Spleen (tissue), 11 donors: ENCODE results near the gene PLXNA3. TPM values are rescaled to one million over a fixed set of nuclear protein-coding genes. Genes with fewer than 3 reads are reported as not detected.

Source experiments
- DNase-seq: peaks from one replicate; pipeline ENCODE4 v3.0.0-alpha.2; 2020
- H3K27ac ChIP-seq, 8 donors: fragments of 200-600 bp; sonication (generic) in 7 of 8; 1 replicate in 4 of 8; 2 replicates in 4 of 8; pipeline versions ENCODE4 v1.5.0 to v1.8.0; 2016 to 2021; ENCODE audit warnings: inconsistent platforms in 4 of 8, mild to moderate bottlenecking in 4 of 8, moderate library complexity in 1 of 8
- H3K27me3 ChIP-seq, 7 donors: fragments of 200-600 bp; sonication (generic) in 6 of 7; replicated peaks in 1 of 7; 1 replicate in 4 of 7; 2 replicates in 3 of 7; pipeline versions ENCODE4 v1.5.0 to v1.8.0; 2016 to 2021; ENCODE audit warnings: inconsistent platforms in 3 of 7, mild to moderate bottlenecking in 1 of 7
- H3K36me3 ChIP-seq, 6 donors: fragments of 200-600 bp; sonication (generic) in 5 of 6; 1 replicate in 4 of 6; 2 replicates in 2 of 6; pipeline versions ENCODE4 v1.5.0 to v1.8.0; 2016 to 2021; ENCODE audit warnings: inconsistent platforms in 2 of 6
- H3K4me1 ChIP-seq, 6 donors: fragments of 200-600 bp; sonication (generic) in 5 of 6; 1 replicate in 3 of 6; 2 replicates in 3 of 6; pipeline versions ENCODE4 v1.5.0 to v1.8.0; 2016 to 2021; ENCODE audit warnings: inconsistent platforms in 3 of 6
- H3K4me3 ChIP-seq, 8 donors: fragments of 200-600 bp; sonication (generic) in 7 of 8; 1 replicate in 4 of 8; 2 replicates in 4 of 8; pipeline versions ENCODE4 v1.5.0 to v1.8.0; 2016 to 2021; ENCODE audit warnings: inconsistent platforms in 4 of 8, mild to moderate bottlenecking in 4 of 8, moderate library complexity in 2 of 8
- H3K9me3 ChIP-seq, 8 donors: fragments of 200-600 bp; sonication (generic) in 7 of 8; 1 replicate in 4 of 8; 2 replicates in 4 of 8; pipeline versions ENCODE4 v1.5.0 to v1.8.0; 2016 to 2021; ENCODE audit warnings: inconsistent platforms in 4 of 8
- CTCF ChIP-seq, 11 experiments: fragments of 200-600 bp in 7 of 11; fragments of 450-650 bp in 4 of 11; sonication (generic) in 4 of 11; IDR thresholded peaks in 8 of 11; conservative IDR thresholded peaks in 3 of 11; 1 replicate in 7 of 11; 2 replicates in 4 of 11; pipeline versions ENCODE4 v1.4.0 to v1.8.0; 2016 to 2021; ENCODE audit warnings: antibody characterized with exemption in 11 of 11, inconsistent platforms in 4 of 11, mild to moderate bottlenecking in 1 of 11
- POLR2A ChIP-seq, 3 donors: fragments of 450-650 bp; IDR thresholded peaks; one replicate each; pipeline ENCODE4 v1.5.1; 2017; ENCODE audit warnings: antibody characterized with exemption in 3 of 3, mild to moderate bottlenecking in 1 of 3
- POLR2AphosphoS5 ChIP-seq, 3 donors: sonication (generic); formaldehyde crosslinking; IDR thresholded peaks; one replicate each; pipeline ENCODE4 v1.5.1; 2017; ENCODE audit warnings: antibody characterized with exemption in 3 of 3
- WGBS, 5 donors: extraction: QIAGEN DNeasy Blood & Tissue Kit in 3 of 5; methylation state at CpG; one replicate each; pipeline versions ENCODE4 v1.1.5 to v1.1.7; 2013 to 2018; 5-methylcytosine and 5-hydroxymethylcytosine counted together
- intact Hi-C: fragments of 100-400 bp; cut with DNase I; formaldehyde crosslinking; loops from one replicate; pipeline ENCODE4 v1.15.0; 2023; ENCODE audit warnings: low total_unique reads
- polyA plus RNA-seq, 3 donors: library from polyadenylated mRNA; stranded (reverse); fragments of 200-250 nt; gene quantifications; one replicate each; pipeline ENCODE4 v1.2.1, GENCODE V29; 2013
- total RNA-seq, 7 donors: library from RNA; depleted of rRNA in 3 of 7; stranded (reverse); fragments of >200 nt in 3 of 7; fragmentation: NEBNext Ultra II Directional in 4 of 7; extraction: Animal tissue kit (Norgen Biotek cat#: 25700) in 4 of 7; gene quantifications; one replicate each; pipeline versions ENCODE4 v1.1.0 to v1.2.1, GENCODE V29; 2016 to 2021
- donor health status: healthy with polysubstance abuse.
- donor health status: DM: no; HTN: no; CAD: no; lungs with moderate emphysema.
- donor health status: DM: no; HTN: no; CAD: no.
- donor health status: Bipolar disorder and iron deficiency.
- donor health status: healthy.
- donor health status: DM: no; HTN: no; CAD: no.
- donor health status: DM: yes; HTN: yes; CAD: no.

The PLXNA3 gene
- total and polyA plus RNA-seq, 10 donors, result 2.5 to 46.8 (median 14.7) TPM

- H3K4me3 ChIP-seq, result peak within 1 kb of the TSS; percentile 61 to 93 (median 76)
- WGBS, 5 donors, result 0 to 58% (median 1%) methylated on average over 8 to 93 of the region's 93 CpGs
- no peaks in the 10 kb centered on the region for H3K27me3 ChIP-seq
- TF ChIP-seq CTCF (IDR thresholded peaks at IDR 0.05 in 8 of 11, conservative IDR thresholded peaks at IDR 0.05 in 3 of 11), result no peak
- peak in 1 of 3 donors; percentile 23 for TF ChIP-seq POLR2A (IDR thresholded peaks at IDR 0.05)
- TF ChIP-seq POLR2AphosphoS5 (IDR thresholded peaks at IDR 0.05), result peak; percentile 80 to 84 (median 81)
- peaks cover 4 to 55% (median 17%) of the 10 kb centered on the region in 6 donors for H3K4me1 ChIP-seq
- H3K36me3 ChIP-seq, result peaks cover 0 to 77% (median 25%) of the 10 kb centered on the region in 6 donors
- no peaks in the 10 kb centered on the region for H3K9me3 ChIP-seq
- DNase-seq, result peak; percentile 89
- H3K27ac ChIP-seq, result peak within 1 kb of the TSS; percentile 60 to 95 (median 90)
- intact Hi-C loops, result no loop called here
These were observed 20.9 kb upstream of the PLXNA3 start, which contains the start of gene GDI1 for GRCh38 chrX:154436983-154437752. Gene GDI1, plus strand, starts transcription at chrX:154437154. Its CDS starts 101 bp downstream, at chrX:154437255.

- H3K9me3 ChIP-seq, result no peaks in the 10 kb centered on the region
These were observed 19.8 kb upstream of the PLXNA3 start for GRCh38 chrX:154437971-154438893.

GRCh38 chrX:154439841-154440240 lies 18.2 kb upstream of the PLXNA3 start:
- Histone ChIP-seq H3K9me3 (no peaks in the 10 kb centered on the region), H3K4me3 (no peak overlapping the region), H3K36me3 (peaks cover 0 to 61% (median 21%) of the 10 kb centered on the region in 6 donors), H3K4me1 (peaks cover 9 to 70% (median 25%) of the 10 kb centered on the region in 6 donors), H3K27ac (no peak overlapping the region), H3K27me3 (peaks cover 0 to 6% (median 0%) of the 10 kb centered on the region in 7 donors)
- no peak for DNase-seq
- TF ChIP-seq CTCF (IDR thresholded peaks at IDR 0.05 in 8 of 11, conservative IDR thresholded peaks at IDR 0.05 in 3 of 11), result no peak
- no peak for TF ChIP-seq POLR2AphosphoS5 (IDR thresholded peaks at IDR 0.05)
- no peak for TF ChIP-seq POLR2A (IDR thresholded peaks at IDR 0.05)
- 87 to 94% (median 89%) methylated on average over 8 to 18 of the region's 18 CpGs for WGBS, 5 donors
- intact Hi-C loops, result no loop called here

More at GRCh38 chrX:154437971-154438893, 19.8 kb upstream of the PLXNA3 start:
- intact Hi-C loops, result no loop called here
- 62 to 74% (median 66%) methylated on average over 22 to 28 of the region's 28 CpGs for WGBS, 5 donors
- Histone ChIP-seq H3K36me3 (peaks cover 0 to 77% (median 24%) of the 10 kb centered on the region in 6 donors), H3K4me3 (peak overlapping the region; percentile 61 to 93 (median 76)), H3K27ac (peak overlapping the region in 5 of 8 donors; percentile 90 to 95 (median 91)), H3K4me1 (peaks cover 4 to 58% (median 17%) of the 10 kb centered on the region in 6 donors), H3K27me3 (no peaks in the 10 kb centered on the region)
- no peak for DNase-seq
- TF ChIP-seq POLR2A (IDR thresholded peaks at IDR 0.05), result no peak
- peak in 1 of 3 donors; percentile 13 for TF ChIP-seq POLR2AphosphoS5 (IDR thresholded peaks at IDR 0.05)

GRCh38 chrX:154440623-154441357 lies 17.3 kb upstream of the PLXNA3 start:
- peak; percentile 65 for DNase-seq
- Histone ChIP-seq H3K9me3 (no peaks in the 10 kb centered on the region), H3K36me3 (peaks cover 0 to 54% (median 18%) of the 10 kb centered on the region in 6 donors), H3K27me3 (peaks cover 0 to 6% (median 0%) of the 10 kb centered on the region in 7 donors), H3K27ac (peak overlapping the region in 2 of 8 donors; percentile 32 to 42), H3K4me1 (peaks cover 9 to 77% (median 33%) of the 10 kb centered on the region in 6 donors), H3K4me3 (no peak overlapping the region)
- no peak for TF ChIP-seq POLR2AphosphoS5 (IDR thresholded peaks at IDR 0.05)
- no peak for TF ChIP-seq POLR2A (IDR thresholded peaks at IDR 0.05)
- TF ChIP-seq CTCF (IDR thresholded peaks at IDR 0.05 in 8 of 11, conservative IDR thresholded peaks at IDR 0.05 in 3 of 11), result no peak
- 86 to 91% (median 90%) methylated on average over 10 to 17 of the region's 17 CpGs for WGBS, 5 donors
- intact Hi-C loops, result no loop called here
